Ishikawa (cell line): ENCODE results near the gene RPP30.

ENCODE experiments used
- EP300 ChIP-seq: IDR thresholded peaks from 2 replicates; pipeline ENCODE4 v1.6.1; 2012; ENCODE audit warnings: borderline replicate concordance
- TF ChIP-seq, protein P1 (sequence below): IDR thresholded peaks from 2 replicates; pipeline ENCODE4 v1.6.1; 2012

GRCh38 chr10:90822508-90822907 is 49.3 kb upstream of the RPP30 start:
- no peak for TF ChIP-seq EP300
- TF ChIP-seq, protein P1, sequence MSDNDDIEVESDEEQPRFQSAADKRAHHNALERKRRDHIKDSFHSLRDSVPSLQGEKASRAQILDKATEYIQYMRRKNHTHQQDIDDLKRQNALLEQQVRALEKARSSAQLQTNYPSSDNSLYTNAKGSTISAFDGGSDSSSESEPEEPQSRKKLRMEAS = no peak
